ENCODE results near the gene REPS2. TPM values are rescaled to one million over a fixed set of nuclear protein-coding genes. Genes with fewer than 3 reads are reported as not detected.

The REPS2 gene
- total and polyA plus RNA-seq, 2 donors from 2014 or later: 19.6 to 36.3 TPM

DNA sequence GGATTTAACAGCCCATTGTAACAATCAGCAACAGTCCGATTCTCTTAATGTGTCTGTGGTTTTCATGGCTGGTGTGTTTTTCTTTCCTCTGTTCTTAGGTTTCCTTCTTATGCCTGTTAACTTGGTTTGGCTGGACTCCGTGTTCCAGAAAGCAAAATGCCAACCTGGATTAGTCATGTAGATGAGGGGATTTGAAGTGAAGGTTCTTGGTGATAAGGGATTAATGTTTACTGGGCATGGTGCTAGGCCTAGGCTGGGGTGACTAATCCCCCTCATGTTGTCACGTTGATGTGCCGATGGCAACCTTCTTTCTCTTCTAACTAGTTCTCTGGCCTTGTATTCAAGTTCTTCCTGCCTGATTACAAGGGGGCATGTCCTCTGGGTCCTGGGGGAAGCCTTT lies 85.9 kb downstream of the REPS2 start:
- intact Hi-C loops (cut with DNase I): no loop called here
- peak overlapping the region in 1 of 2 donors; percentile 43 for H3K27ac ChIP-seq (ENCODE audit: low read depth in 2 of 2, low read length in 2 of 2)
- H3K4me1 ChIP-seq (ENCODE audit: control insufficient read depth in 2 of 3, insufficient read depth in 2 of 3, low read depth in 1 of 3, low read length in 3 of 3): no peaks in the 10 kb centered on the region
- no peak overlapping the region for H3K9ac ChIP-seq (ENCODE audit: low read length in 3 of 3)
- TF ChIP-seq, protein P1, sequence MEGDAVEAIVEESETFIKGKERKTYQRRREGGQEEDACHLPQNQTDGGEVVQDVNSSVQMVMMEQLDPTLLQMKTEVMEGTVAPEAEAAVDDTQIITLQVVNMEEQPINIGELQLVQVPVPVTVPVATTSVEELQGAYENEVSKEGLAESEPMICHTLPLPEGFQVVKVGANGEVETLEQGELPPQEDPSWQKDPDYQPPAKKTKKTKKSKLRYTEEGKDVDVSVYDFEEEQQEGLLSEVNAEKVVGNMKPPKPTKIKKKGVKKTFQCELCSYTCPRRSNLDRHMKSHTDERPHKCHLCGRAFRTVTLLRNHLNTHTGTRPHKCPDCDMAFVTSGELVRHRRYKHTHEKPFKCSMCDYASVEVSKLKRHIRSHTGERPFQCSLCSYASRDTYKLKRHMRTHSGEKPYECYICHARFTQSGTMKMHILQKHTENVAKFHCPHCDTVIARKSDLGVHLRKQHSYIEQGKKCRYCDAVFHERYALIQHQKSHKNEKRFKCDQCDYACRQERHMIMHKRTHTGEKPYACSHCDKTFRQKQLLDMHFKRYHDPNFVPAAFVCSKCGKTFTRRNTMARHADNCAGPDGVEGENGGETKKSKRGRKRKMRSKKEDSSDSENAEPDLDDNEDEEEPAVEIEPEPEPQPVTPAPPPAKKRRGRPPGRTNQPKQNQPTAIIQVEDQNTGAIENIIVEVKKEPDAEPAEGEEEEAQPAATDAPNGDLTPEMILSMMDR (IDR thresholded peaks at IDR 0.05; ENCODE audit: borderline replicate concordance, extremely low read depth, insufficient read depth): no peak
- FAIRE-seq: no peak
- peaks cover 0 to 12% (median 0%) of the 10 kb centered on the region in 3 donors for H3K36me3 ChIP-seq (ENCODE audit: control insufficient read depth in 2 of 3, insufficient read depth in 3 of 3, low read length in 3 of 3)
- H3K9me3 ChIP-seq (ENCODE audit: control insufficient read depth in 2 of 3, insufficient read depth in 1 of 3, low read length in 3 of 3): peaks cover 0 to 1% (median 0%) of the 10 kb centered on the region in 3 donors
- peaks cover 9% of the 10 kb centered on the region for H3K27me3 ChIP-seq (ENCODE audit: control insufficient read depth, insufficient read depth, low read length)
- DNase-seq: no peak
- no peak overlapping the region for H3K4me3 ChIP-seq (ENCODE audit: low read length in 3 of 3)

DNA sequence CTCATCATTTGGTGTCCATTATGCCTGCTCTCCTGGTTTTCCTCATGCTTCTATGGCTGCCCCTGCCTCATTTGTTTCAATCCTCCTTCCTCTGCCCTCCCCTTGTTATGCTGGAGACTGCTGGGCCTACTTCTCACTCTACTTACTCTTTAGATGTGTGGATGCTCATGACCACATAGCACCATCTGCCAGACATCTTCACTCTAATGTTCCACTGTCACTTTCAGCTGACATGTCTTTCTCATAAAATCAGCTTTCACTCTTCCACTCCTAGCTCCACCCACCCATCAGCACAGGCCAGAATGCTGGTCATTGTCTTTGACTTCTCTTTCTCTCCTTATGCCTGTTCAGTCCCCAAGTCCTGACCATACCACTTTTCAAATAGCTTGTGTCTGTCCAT lies 86.8 kb downstream of the REPS2 start:
- Histone ChIP-seq H3K27me3 (ENCODE audit: control insufficient read depth, insufficient read depth, low read length) (peaks cover 14% of the 10 kb centered on the region), H3K27ac (ENCODE audit: low read depth in 2 of 2, low read length in 2 of 2) (no peak overlapping the region)
- FAIRE-seq: no peak

DNA sequence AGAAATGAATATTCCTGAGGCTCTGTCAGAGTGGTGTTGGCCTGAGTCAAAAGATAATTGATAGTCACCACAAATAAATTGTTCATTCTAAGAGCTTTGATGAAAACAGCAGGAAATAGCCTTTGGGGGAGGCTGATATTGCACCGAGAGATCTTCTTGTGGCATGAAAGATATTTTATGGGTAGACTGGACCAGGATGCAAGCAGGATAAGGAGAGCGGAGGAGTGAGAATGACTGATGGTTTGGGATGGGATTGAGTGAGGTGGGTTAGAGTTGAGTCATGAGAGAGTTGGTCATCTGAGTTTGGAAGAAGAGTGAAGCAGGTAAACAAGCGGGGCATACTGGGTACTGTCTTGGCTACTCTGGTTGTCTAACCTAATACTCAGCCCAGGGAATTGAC lies 88.7 kb downstream of the REPS2 start:
- Histone ChIP-seq H3K9me3 (ENCODE audit: control insufficient read depth in 2 of 3, insufficient read depth in 1 of 3, low read length in 3 of 3) (peaks cover 0 to 1% (median 0%) of the 10 kb centered on the region in 3 donors), H3K36me3 (ENCODE audit: control insufficient read depth in 2 of 3, insufficient read depth in 3 of 3, low read length in 3 of 3) (peaks cover 0 to 7% (median 0%) of the 10 kb centered on the region in 3 donors), H3K27ac (ENCODE audit: low read depth in 2 of 2, low read length in 2 of 2) (no peak overlapping the region), H3K4me3 (ENCODE audit: low read length in 3 of 3) (no peak overlapping the region), H3K4me1 (ENCODE audit: control insufficient read depth in 2 of 3, insufficient read depth in 2 of 3, low read depth in 1 of 3, low read length in 3 of 3) (no peaks in the 10 kb centered on the region), H3K27me3 (ENCODE audit: control insufficient read depth, insufficient read depth, low read length) (peaks cover 14% of the 10 kb centered on the region), H3K9ac (ENCODE audit: low read length in 3 of 3) (no peak overlapping the region)
- intact Hi-C loops (cut with DNase I): no loop called here
- FAIRE-seq (no peak), DNase-seq (no peak)
- TF ChIP-seq, protein P1 (IDR thresholded peaks at IDR 0.05; ENCODE audit: borderline replicate concordance, extremely low read depth, insufficient read depth): no peak

More for the DNA sequence above, 86.8 kb downstream of the REPS2 start:
- H3K4me3 ChIP-seq (ENCODE audit: low read length in 3 of 3): no peak overlapping the region
- TF ChIP-seq, protein P1 (IDR thresholded peaks at IDR 0.05; ENCODE audit: borderline replicate concordance, extremely low read depth, insufficient read depth): no peak
- no peak overlapping the region for H3K9ac ChIP-seq (ENCODE audit: low read length in 3 of 3)
- peaks cover 0 to 1% (median 0%) of the 10 kb centered on the region in 3 donors for H3K9me3 ChIP-seq (ENCODE audit: control insufficient read depth in 2 of 3, insufficient read depth in 1 of 3, low read length in 3 of 3)
- no peak for DNase-seq
- intact Hi-C loops (cut with DNase I): no loop called here
- H3K36me3 ChIP-seq (ENCODE audit: control insufficient read depth in 2 of 3, insufficient read depth in 3 of 3, low read length in 3 of 3): peaks cover 0 to 12% (median 0%) of the 10 kb centered on the region in 3 donors
- no peaks in the 10 kb centered on the region for H3K4me1 ChIP-seq (ENCODE audit: control insufficient read depth in 2 of 3, insufficient read depth in 2 of 3, low read depth in 1 of 3, low read length in 3 of 3)
